Endothelial cell of umbilical vein (primary cell): ENCODE results near the gene JMJD8. TPM values are rescaled to one million over a fixed set of nuclear protein-coding genes. Genes with fewer than 3 reads are reported as not detected.

Experiments used
- BruUV-seq: library from RNA; stranded (reverse); fragments of 400-500 nt; replicated peaks from 2 replicates; lab custom pipeline; 2021; lab: Mats Ljungman, UMichigan
- CTCF ChIA-PET: fragments of 300-600, 350-600 bp; sonication (Branson Sonifier 250); formaldehyde crosslinking; loops from one replicate; lab custom pipeline; 2021; ENCODE audit warnings: antibody characterized with exemption, inconsistent platforms; lab: Charles Lee
- POLR2A ChIA-PET: fragments of 300-600, 350-600 bp; sonication (Branson Sonifier 250); formaldehyde crosslinking; loops from one replicate; lab custom pipeline; 2021; ENCODE audit warnings: antibody characterized with exemption, inconsistent platforms; lab: Charles Lee
- DNase-seq: peaks from one replicate; pipeline ENCODE4 v3.0.0-alpha.2; 2011; ENCODE audit warnings: low read depth, low spot score
- FAIRE-seq: peaks from 2 replicates; lab custom pipeline; 2011; peaks lifted over from hg19 to GRCh38; lab: Jason Lieb, UNC
- H2AFZ ChIP-seq: 2 replicates; pipeline ENCODE4 v1.6.0; 2012; ENCODE audit warnings: low read depth, low read length, control low read depth, inconsistent platforms
- H3K27ac ChIP-seq: 2 replicates; pipeline ENCODE4 v1.5.1; 2011; ENCODE audit warnings: low read depth, mild to moderate bottlenecking, control low read depth, low read length, moderate library complexity; ENCODE audit not compliant: insufficient read depth
- H3K27me3 ChIP-seq, 2 experiments: 2 replicates each; pipeline versions ENCODE4 v1.6.0 to v1.6.1; 2011; ENCODE audit warnings: low read length in 2 of 2, mixed read lengths in 1 of 2; ENCODE audit not compliant: control insufficient read depth in 2 of 2, insufficient read depth in 2 of 2
- H3K36me3 ChIP-seq, 2 experiments: 2 replicates in 1 of 2; 3 replicates in 1 of 2; pipeline ENCODE4 v1.5.1; 2011; ENCODE audit warnings: low read length in 2 of 2, mild to moderate bottlenecking in 1 of 2, moderate library complexity in 1 of 2; ENCODE audit not compliant: control insufficient read depth in 2 of 2, insufficient read depth in 2 of 2; ENCODE audit errors: extremely low read depth in 1 of 2
- H3K4me1 ChIP-seq: 3 replicates; pipeline ENCODE4 v1.5.1; 2011; ENCODE audit warnings: mild to moderate bottlenecking, low read length; ENCODE audit not compliant: control insufficient read depth, insufficient read depth; ENCODE audit errors: extremely low read depth
- H3K4me2 ChIP-seq: 2 replicates; pipeline ENCODE4 v1.6.1; 2011; ENCODE audit warnings: low read length, control low read depth, mixed read lengths; ENCODE audit not compliant: insufficient read depth
- H3K4me3 ChIP-seq, 3 experiments: fragments of 200-600 bp in 1 of 3; sonication (generic), shearing (Covaris generic) in 1 of 3; replicated peaks in 1 of 3; 2 replicates each; pipeline ENCODE4 v1.5.1; 2011 to 2016; ENCODE audit warnings: control low read depth in 3 of 3, low read length in 3 of 3, mild to moderate bottlenecking in 2 of 3, inconsistent platforms in 1 of 3, low read depth in 1 of 3, moderate library complexity in 1 of 3; ENCODE audit not compliant: insufficient read depth in 1 of 3
- H3K79me2 ChIP-seq: 2 replicates; pipeline ENCODE4 v1.6.0; 2012; ENCODE audit warnings: low read length, inconsistent platforms; ENCODE audit not compliant: control insufficient read depth, insufficient read depth
- H3K9ac ChIP-seq: replicated peaks from 2 replicates; pipeline ENCODE3; 2011; ENCODE audit warnings: low read length, control low read depth; ENCODE audit not compliant: insufficient read depth; ENCODE audit errors: extremely low read depth
- H3K9me1 ChIP-seq: replicated peaks from 3 replicates; pipeline ENCODE4 v1.6.0; 2011; ENCODE audit warnings: mild to moderate bottlenecking, low read length; ENCODE audit not compliant: control insufficient read depth, insufficient read depth; ENCODE audit errors: extremely low read depth
- H3K9me3 ChIP-seq: replicated peaks from 2 replicates; pipeline ENCODE4 v1.5.1; 2012; ENCODE audit warnings: low read length, inconsistent platforms; ENCODE audit not compliant: control insufficient read depth, insufficient read depth
- H4K20me1 ChIP-seq: replicated peaks from 2 replicates; pipeline ENCODE3; 2011; ENCODE audit warnings: mild to moderate bottlenecking, low read length; ENCODE audit not compliant: control insufficient read depth, insufficient read depth; ENCODE audit errors: extremely low read depth
- EZH2 ChIP-seq: IDR thresholded peaks from 2 replicates; pipeline ENCODE4 v1.6.1; 2012; ENCODE audit warnings: borderline replicate concordance, low read depth, mild to moderate bottlenecking, moderate library complexity, low read length, inconsistent platforms; ENCODE audit not compliant: severe bottlenecking
- FOS ChIP-seq: IDR thresholded peaks from 2 replicates; pipeline ENCODE4 v1.6.1; 2011; ENCODE audit warnings: mild to moderate bottlenecking, low read length, moderate library complexity, borderline replicate concordance; ENCODE audit not compliant: insufficient read depth
- GATA2 ChIP-seq: IDR thresholded peaks from 2 replicates; pipeline ENCODE4 v1.7.0; 2011; ENCODE audit warnings: low read depth, mild to moderate bottlenecking, moderate library complexity, mixed read lengths, low read length; ENCODE audit not compliant: insufficient read length, insufficient read depth
- JUN ChIP-seq: IDR thresholded peaks from 2 replicates; pipeline ENCODE4 v1.6.1; 2011; ENCODE audit warnings: borderline replicate concordance, low read depth; ENCODE audit not compliant: insufficient read length, insufficient read depth
- MAX ChIP-seq: IDR thresholded peaks from 2 replicates; pipeline ENCODE4 v1.6.1; 2011; ENCODE audit not compliant: insufficient read depth, insufficient read length
- MYC ChIP-seq: IDR thresholded peaks from one replicate; pipeline ENCODE4 v1.6.1; 2011; ENCODE audit warnings: mild to moderate bottlenecking, low read depth, low read length
- POLR2A ChIP-seq: IDR thresholded peaks from 2 replicates; pipeline ENCODE4 v1.6.1; 2012; ENCODE audit warnings: low read depth, mild to moderate bottlenecking, control low read depth, low read length
- POLR2AphosphoS5 ChIP-seq: IDR thresholded peaks from 2 replicates; pipeline ENCODE4 v1.6.1; 2012; ENCODE audit warnings: low read depth, mild to moderate bottlenecking, control low read depth, low read length, moderate library complexity; ENCODE audit not compliant: insufficient read depth
- dilution Hi-C: fragments of 300-500 bp; cut with MboI; formaldehyde crosslinking; loops from one replicate; pipeline ENCODE4 v1.15.0; 2019; ENCODE audit warnings: low sequenced_read_pairs; ENCODE audit not compliant: extremely low pct_ligation_motif_present
- intact Hi-C: fragments of 100-400 bp; cut with micrococcal nuclease; formaldehyde crosslinking; loops from one replicate; pipeline ENCODE4 v1.10.0; 2022
- polyA plus RNA-seq, 4 experiments: library from polyadenylated mRNA; depleted of rRNA in 3 of 4; stranded (reverse) in 3 of 4; unstranded in 1 of 4; fragments of >200 nt; gene quantifications; 2 replicates each; pipeline versions ENCODE4 v1.2.1 to v1.2.3, GENCODE V29; 2011 to 2012; ENCODE audit warnings: missing spikeins in 1 of 4
- total RNA-seq: library from RNA; stranded (reverse); gene quantifications from 2 replicates; pipeline ENCODE4 v1.2.3, GENCODE V29; 2021
- TF ChIP-seq, protein P1 (sequence below), 2 donors: IDR thresholded peaks; 1 replicate in 1 of 2; 2 replicates in 1 of 2; pipeline ENCODE4 v1.5.1; 2011; ENCODE audit warnings: low read length in 2 of 2, mild to moderate bottlenecking in 2 of 2, moderate library complexity in 2 of 2, control low read depth in 1 of 2, inconsistent platforms in 1 of 2, low read depth in 1 of 2; ENCODE audit not compliant: insufficient read depth in 1 of 2; ENCODE audit errors: extremely low read depth in 1 of 2

The JMJD8 gene
- total and polyA plus RNA-seq, 2 donors (not counting 3 experiments of a cell fraction or from before 2014, with no cell fraction given), result 55.1 to 102 TPM

GRCh38 chr16:707062-707538 lies 23.0 kb upstream of the JMJD8 start:
- no TSS peak for BruUV-seq
- dilution Hi-C loops (no loop called here), intact Hi-C loops (no loop called here)
- ChIA-PET POLR2A (interaction anchor here (0.9 kb wide), 1 partner anchor 14 kb away, joined by 3 read pairs; the partner anchor contains the start of gene ANTKMT), CTCF (interaction anchor here (0.6 to 2.4 kb wide), 8 partner anchors 8 to 396 kb away, joined by 3 to 8 read pairs (median 4); partner anchors contain the start of genes METRN and STUB1)
- no peak for FAIRE-seq
- Histone ChIP-seq H3K9ac (no peak overlapping the region), H2AFZ (no peak overlapping the region), H3K79me2 (no peaks in the 10 kb centered on the region), H3K27ac (no peak overlapping the region), H3K9me1 (no peaks in the 10 kb centered on the region), H3K4me3 (no peak overlapping the region), H3K9me3 (no peaks in the 10 kb centered on the region), H3K4me1 (no peaks in the 10 kb centered on the region), H3K27me3 (peaks cover 28 to 32% of the 10 kb centered on the region in 2 experiments), H3K36me3 (no peaks in the 10 kb centered on the region), H4K20me1 (no peaks in the 10 kb centered on the region), H3K4me2 (no peak overlapping the region)
- DNase-seq, result no peak
- TF ChIP-seq GATA2, result no peak
- no peak for TF ChIP-seq JUN
- TF ChIP-seq EZH2, result no peak
- TF ChIP-seq, protein P1, sequence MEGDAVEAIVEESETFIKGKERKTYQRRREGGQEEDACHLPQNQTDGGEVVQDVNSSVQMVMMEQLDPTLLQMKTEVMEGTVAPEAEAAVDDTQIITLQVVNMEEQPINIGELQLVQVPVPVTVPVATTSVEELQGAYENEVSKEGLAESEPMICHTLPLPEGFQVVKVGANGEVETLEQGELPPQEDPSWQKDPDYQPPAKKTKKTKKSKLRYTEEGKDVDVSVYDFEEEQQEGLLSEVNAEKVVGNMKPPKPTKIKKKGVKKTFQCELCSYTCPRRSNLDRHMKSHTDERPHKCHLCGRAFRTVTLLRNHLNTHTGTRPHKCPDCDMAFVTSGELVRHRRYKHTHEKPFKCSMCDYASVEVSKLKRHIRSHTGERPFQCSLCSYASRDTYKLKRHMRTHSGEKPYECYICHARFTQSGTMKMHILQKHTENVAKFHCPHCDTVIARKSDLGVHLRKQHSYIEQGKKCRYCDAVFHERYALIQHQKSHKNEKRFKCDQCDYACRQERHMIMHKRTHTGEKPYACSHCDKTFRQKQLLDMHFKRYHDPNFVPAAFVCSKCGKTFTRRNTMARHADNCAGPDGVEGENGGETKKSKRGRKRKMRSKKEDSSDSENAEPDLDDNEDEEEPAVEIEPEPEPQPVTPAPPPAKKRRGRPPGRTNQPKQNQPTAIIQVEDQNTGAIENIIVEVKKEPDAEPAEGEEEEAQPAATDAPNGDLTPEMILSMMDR (IDR thresholded peaks at IDR 0.05; ENCODE audit: extremely low read depth in 1 of 2, insufficient read depth in 1 of 2, low read depth in 1 of 2, low read length in 2 of 2), result no peak
- no peak for TF ChIP-seq POLR2AphosphoS5
- TF ChIP-seq POLR2A, result no peak
- TF ChIP-seq FOS, result no peak
- TF ChIP-seq MAX, result no peak
- no peak for TF ChIP-seq MYC
